Measurements from ENCODE around the gene NRN1.

- TF ChIP-seq CTCF (IDR thresholded peaks at IDR 0.05), result no peak
- no peak for TF ChIP-seq POLR2A (IDR thresholded peaks at IDR 0.05)
Measured at GRCh38 chr6:6002848-6003620, 3.7 kb downstream of the NRN1 start.

All from adrenal gland (tissue), 5 donors.